MM.1S (cell line): ENCODE measurements around the gene STON2.

ENCODE experiments used
- DNase-seq: peaks from one replicate; pipeline ENCODE4 v3.0.0-alpha.2; 2015
- H2AFZ ChIP-seq: fragments of 300-600 bp; sonication (generic); 2 replicates; pipeline ENCODE4 v1.6.0; 2016; ENCODE audit warnings: antibody characterized with exemption, low read length
- H3F3A ChIP-seq: fragments of 300-600 bp; sonication (generic); 2 replicates; pipeline ENCODE4 v1.6.1; 2016; ENCODE audit warnings: mild to moderate bottlenecking, antibody characterized with exemption, low read length, moderate library complexity, mixed read lengths; ENCODE audit not compliant: insufficient read depth
- H3K27ac ChIP-seq: fragments of 300-600 bp; sonication (generic); 2 replicates; pipeline ENCODE4 v1.5.1; 2016; ENCODE audit warnings: mild to moderate bottlenecking, low read length
- H3K27me3 ChIP-seq: fragments of 300-600 bp; sonication (generic); replicated peaks from 2 replicates; pipeline ENCODE4 v1.6.0; 2016; ENCODE audit warnings: low read length; ENCODE audit not compliant: insufficient read depth
- H3K36me3 ChIP-seq: fragments of 300-600 bp; sonication (generic); replicated peaks from 2 replicates; pipeline ENCODE4 v1.6.1; 2016; ENCODE audit warnings: mild to moderate bottlenecking, low read length, mixed read lengths; ENCODE audit not compliant: insufficient read depth
- H3K4me1 ChIP-seq: fragments of 300-600 bp; sonication (generic); 2 replicates; pipeline ENCODE4 v1.6.1; 2016; ENCODE audit warnings: low read length, mixed read lengths
- H3K4me2 ChIP-seq: fragments of 300-600 bp; sonication (generic); 2 replicates; pipeline ENCODE4 v1.6.0; 2016; ENCODE audit warnings: low read depth, low read length
- H3K4me3 ChIP-seq: fragments of 300-600 bp; sonication (generic); 2 replicates; pipeline ENCODE4 v1.5.1; 2016; ENCODE audit warnings: low read length, mixed read lengths
- H3K79me2 ChIP-seq: fragments of 300-600 bp; sonication (generic); 2 replicates; pipeline ENCODE4 v1.6.1; 2016; ENCODE audit warnings: mixed run types, low read length, mixed read lengths
- H3K9ac ChIP-seq: fragments of 300-600 bp; sonication (generic); 2 replicates; pipeline ENCODE4 v1.6.1; 2016; ENCODE audit warnings: low read length, mixed read lengths
- H3K9me2 ChIP-seq: fragments of 300-600 bp; sonication (generic); replicated peaks from 2 replicates; pipeline ENCODE4 v1.6.1; 2016; ENCODE audit warnings: mild to moderate bottlenecking, low read length, mixed read lengths; ENCODE audit not compliant: insufficient read depth
- H3K9me3 ChIP-seq: fragments of 300-600 bp; sonication (generic); replicated peaks from 2 replicates; pipeline ENCODE4 v1.6.1; 2016; ENCODE audit warnings: mild to moderate bottlenecking, low read length, mixed read lengths; ENCODE audit not compliant: insufficient read depth
- H4K20me1 ChIP-seq: fragments of 300-600 bp; sonication (generic); 2 replicates; pipeline ENCODE4 v1.6.1; 2016; ENCODE audit warnings: mild to moderate bottlenecking, low read length, moderate library complexity, mixed read lengths; ENCODE audit not compliant: insufficient read depth
- EZH2 ChIP-seq: fragments of 300-600 bp; sonication (generic); optimal IDR thresholded peaks from 2 replicates; pipeline ENCODE3; 2017; ENCODE audit warnings: low read depth, mild to moderate bottlenecking, antibody characterized with exemption, low read length, mixed read lengths
- EZH2phosphoT487 ChIP-seq: fragments of 300-600 bp; sonication (generic); IDR thresholded peaks from 2 replicates; pipeline ENCODE4 v1.6.1; 2018; ENCODE audit warnings: antibody characterized with exemption, low read length
- TF ChIP-seq, protein P1 (sequence below): fragments of 300-600 bp; sonication (generic); IDR thresholded peaks from 2 replicates; pipeline ENCODE4 v1.5.1; 2016; ENCODE audit warnings: antibody characterized with exemption, low read length, mixed read lengths

The STON2 gene

DNA sequence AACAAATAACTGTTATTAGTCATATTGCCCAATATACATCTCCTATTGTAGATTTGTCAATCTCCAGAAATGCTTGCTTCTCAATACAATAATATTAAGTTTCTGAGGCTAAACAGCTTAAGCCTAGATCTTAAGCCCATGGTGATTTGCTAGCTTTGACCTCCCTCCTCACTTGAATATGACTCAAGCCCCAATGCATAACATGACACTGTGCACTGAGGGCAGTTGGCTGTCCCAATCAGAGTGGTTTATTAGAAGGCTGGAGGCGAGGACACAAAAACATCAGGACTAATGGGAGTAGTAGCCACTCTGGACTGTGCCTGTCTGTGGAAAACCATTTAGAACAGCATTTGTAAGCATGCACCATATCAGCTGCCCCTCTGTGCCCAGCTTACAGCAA lies 98.3 kb downstream of the STON2 start:
- 0 out of 2 replicates have a peak, but pooled peaks cover 4% of the 10 kb centered on the region for H3F3A ChIP-seq
- H3K27ac ChIP-seq: no peak overlapping the region
- H3K79me2 ChIP-seq: peaks cover 7% of the 10 kb centered on the region; the same call in 1 of the 2 replicates

DNA sequence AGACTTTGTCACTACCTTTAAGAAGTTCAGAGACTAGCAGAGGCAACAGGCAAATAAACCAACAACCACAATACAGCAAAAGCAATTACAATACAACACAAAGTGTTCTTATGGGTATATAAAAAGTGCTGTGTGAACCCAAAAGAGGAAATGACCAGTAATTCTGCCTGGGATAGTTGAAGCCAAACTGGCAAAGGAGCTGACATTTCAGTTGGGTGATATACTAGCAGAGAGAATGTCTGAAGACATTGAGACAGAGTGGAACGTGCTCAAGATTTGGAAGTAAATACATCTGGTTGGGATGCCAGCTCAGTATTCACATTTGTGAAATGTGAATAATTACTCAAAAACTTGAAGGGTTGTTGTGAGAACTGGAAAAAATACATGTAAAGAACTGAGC lies 98.8 kb downstream of the STON2 start:
- no peaks in the 10 kb centered on the region for H3K9me3 ChIP-seq
- DNase-seq: no peak
- TF ChIP-seq EZH2: no peak
- TF ChIP-seq, protein P1, sequence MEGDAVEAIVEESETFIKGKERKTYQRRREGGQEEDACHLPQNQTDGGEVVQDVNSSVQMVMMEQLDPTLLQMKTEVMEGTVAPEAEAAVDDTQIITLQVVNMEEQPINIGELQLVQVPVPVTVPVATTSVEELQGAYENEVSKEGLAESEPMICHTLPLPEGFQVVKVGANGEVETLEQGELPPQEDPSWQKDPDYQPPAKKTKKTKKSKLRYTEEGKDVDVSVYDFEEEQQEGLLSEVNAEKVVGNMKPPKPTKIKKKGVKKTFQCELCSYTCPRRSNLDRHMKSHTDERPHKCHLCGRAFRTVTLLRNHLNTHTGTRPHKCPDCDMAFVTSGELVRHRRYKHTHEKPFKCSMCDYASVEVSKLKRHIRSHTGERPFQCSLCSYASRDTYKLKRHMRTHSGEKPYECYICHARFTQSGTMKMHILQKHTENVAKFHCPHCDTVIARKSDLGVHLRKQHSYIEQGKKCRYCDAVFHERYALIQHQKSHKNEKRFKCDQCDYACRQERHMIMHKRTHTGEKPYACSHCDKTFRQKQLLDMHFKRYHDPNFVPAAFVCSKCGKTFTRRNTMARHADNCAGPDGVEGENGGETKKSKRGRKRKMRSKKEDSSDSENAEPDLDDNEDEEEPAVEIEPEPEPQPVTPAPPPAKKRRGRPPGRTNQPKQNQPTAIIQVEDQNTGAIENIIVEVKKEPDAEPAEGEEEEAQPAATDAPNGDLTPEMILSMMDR: no peak
- no peak for TF ChIP-seq EZH2phosphoT487
- H3F3A ChIP-seq: 0 out of 2 replicates have a peak, but pooled peaks cover 4% of the 10 kb centered on the region
- no peak overlapping the region for H3K4me2 ChIP-seq
- H3K27ac ChIP-seq: no peak overlapping the region
- H3K4me1 ChIP-seq: peaks cover 28% of the 10 kb centered on the region
- H3K79me2 ChIP-seq: peaks cover 7% of the 10 kb centered on the region; the same call in 1 of the 2 replicates
- H3K36me3 ChIP-seq: no peaks in the 10 kb centered on the region
- no peak overlapping the region for H3K4me3 ChIP-seq
- H3K9me2 ChIP-seq: no peaks in the 10 kb centered on the region
- H3K9ac ChIP-seq: no peak overlapping the region
- H4K20me1 ChIP-seq: no peaks in the 10 kb centered on the region
- H2AFZ ChIP-seq: no peak overlapping the region
- no peaks in the 10 kb centered on the region for H3K27me3 ChIP-seq

More for the DNA sequence above, 98.3 kb downstream of the STON2 start:
- TF ChIP-seq, protein P1: no peak
- TF ChIP-seq EZH2phosphoT487 (no peak), EZH2 (no peak)
- Histone ChIP-seq H3K9ac (no peak overlapping the region), H3K9me3 (no peaks in the 10 kb centered on the region), H3K4me2 (no peak overlapping the region), H3K9me2 (no peaks in the 10 kb centered on the region), H3K36me3 (no peaks in the 10 kb centered on the region), H3K4me1 (peaks cover 31% of the 10 kb centered on the region), H4K20me1 (no peaks in the 10 kb centered on the region), H3K4me3 (no peak overlapping the region), H3K27me3 (no peaks in the 10 kb centered on the region), H2AFZ (no peak overlapping the region)
- no peak for DNase-seq

DNA sequence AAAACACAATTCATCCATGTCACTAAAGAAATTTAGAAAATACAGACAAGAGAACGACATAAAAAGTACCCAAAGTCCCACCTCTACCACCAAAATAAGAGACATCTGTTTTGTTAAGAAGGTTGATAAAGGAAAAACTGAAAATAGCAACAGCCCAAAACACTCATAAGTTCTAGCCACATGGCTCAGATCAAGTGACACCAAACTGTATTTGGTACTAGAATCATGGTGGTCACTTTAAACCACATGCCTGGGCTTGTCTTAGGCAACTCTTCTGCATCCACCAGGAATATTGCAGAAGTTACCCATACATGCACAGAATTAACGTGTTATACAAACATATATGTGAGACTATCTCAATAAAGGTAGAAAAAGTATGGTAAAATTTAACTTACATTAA lies 101.2 kb downstream of the STON2 start:
- TF ChIP-seq, protein P1: no peak
- TF ChIP-seq EZH2: no peak
- Histone ChIP-seq H2AFZ (no peak overlapping the region), H3K36me3 (no peaks in the 10 kb centered on the region), H3K27me3 (no peaks in the 10 kb centered on the region), H3K4me3 (no peak overlapping the region), H3K4me2 (no peak overlapping the region), H3K79me2 (peaks cover 3% of the 10 kb centered on the region; the same call in 1 of the 2 replicates), H3K9me2 (no peaks in the 10 kb centered on the region), H3F3A (0 out of 2 replicates have a peak, but pooled peaks cover 4% of the 10 kb centered on the region), H4K20me1 (no peaks in the 10 kb centered on the region), H3K9me3 (no peaks in the 10 kb centered on the region), H3K9ac (no peak overlapping the region), H3K4me1 (peaks cover 19% of the 10 kb centered on the region), H3K27ac (no peak overlapping the region)
- DNase-seq: no peak
